Measurements from ENCODE around the gene KCNH1. TPM values are rescaled to one million over a fixed set of nuclear protein-coding genes. Genes with fewer than 3 reads are reported as not detected.

The KCNH1 gene
- total and polyA plus RNA-seq, 3 experiments from 2014 or later: not detected

DNA sequence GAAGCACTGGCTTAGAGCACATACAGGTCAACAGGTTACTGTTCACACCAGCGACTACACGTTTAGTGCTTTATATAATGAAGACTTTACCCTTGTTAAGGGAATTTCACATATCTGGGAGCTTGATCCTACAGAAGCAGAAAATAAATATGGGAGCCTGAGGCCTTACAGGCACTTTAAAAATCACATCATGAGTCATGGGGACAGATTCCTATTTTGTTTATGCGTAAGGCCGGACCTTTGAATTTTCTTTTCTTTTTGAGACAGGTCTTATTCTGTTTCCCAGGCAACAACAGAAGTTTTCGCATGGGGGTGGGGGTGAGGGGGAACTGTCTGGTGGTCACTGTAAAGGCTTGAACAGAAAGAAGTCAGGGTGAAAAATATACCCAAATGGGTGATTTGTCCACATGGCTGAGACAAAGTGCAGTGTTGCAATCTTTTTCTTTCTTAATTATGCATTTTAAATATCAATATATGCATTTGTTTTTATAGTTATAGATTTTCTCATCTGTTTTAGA lies 276.7 kb downstream of the KCNH1 start:
- peaks cover 3 to 4% of the 10 kb centered on the region in 2 donors for H3K27me3 Mint-ChIP-seq
- no peaks in the 10 kb centered on the region for H3K36me3 Mint-ChIP-seq
- H3K4me3 Mint-ChIP-seq: no peak overlapping the region
- ChIA-PET POLR2A (no interaction called here), CTCF (no interaction called here)
- Histone ChIP-seq H3K4me1 (ENCODE audit: insufficient read depth, low read length) (no peaks in the 10 kb centered on the region), H3K27ac (ENCODE audit: low read depth, low read length) (no peak overlapping the region), H3K4me3 (ENCODE audit: low read length) (no peak overlapping the region), H3K9me3 (ENCODE audit: low read length) (no peaks in the 10 kb centered on the region), H3K27me3 (ENCODE audit: insufficient read depth, low read length, poor library complexity, severe bottlenecking) (no peaks in the 10 kb centered on the region), H3K36me3 (ENCODE audit: insufficient read depth, low read length) (no peaks in the 10 kb centered on the region)
- no peaks in the 10 kb centered on the region for H3K4me1 Mint-ChIP-seq
- no peaks in the 10 kb centered on the region for H3K9me3 Mint-ChIP-seq
- no peak overlapping the region for H3K27ac Mint-ChIP-seq
- no peak for DNase-seq

- ChIA-PET POLR2A (no interaction called here), CTCF (no interaction called here)
- H3K36me3 Mint-ChIP-seq: no peaks in the 10 kb centered on the region
- H3K27me3 ChIP-seq (ENCODE audit: insufficient read depth, low read length, poor library complexity, severe bottlenecking): no peaks in the 10 kb centered on the region
- no peaks in the 10 kb centered on the region for H3K9me3 ChIP-seq (ENCODE audit: low read length)
- H3K4me1 ChIP-seq (ENCODE audit: insufficient read depth, low read length): no peaks in the 10 kb centered on the region
- peaks cover 3 to 4% of the 10 kb centered on the region in 2 donors for H3K27me3 Mint-ChIP-seq
- no peak overlapping the region for H3K4me3 ChIP-seq (ENCODE audit: low read length)
- no peak for DNase-seq
- no peaks in the 10 kb centered on the region for H3K4me1 Mint-ChIP-seq
- H3K27ac ChIP-seq (ENCODE audit: low read depth, low read length): no peak overlapping the region
- no peaks in the 10 kb centered on the region for H3K36me3 ChIP-seq (ENCODE audit: insufficient read depth, low read length)
- no peak overlapping the region for H3K4me3 Mint-ChIP-seq
- no peak overlapping the region for H3K27ac Mint-ChIP-seq
- H3K9me3 Mint-ChIP-seq: no peaks in the 10 kb centered on the region
Observed at GRCh38 chr1:210855440-210855839, 278.5 kb downstream of the KCNH1 start.

GRCh38 chr1:210853276-210853675 lies 280.7 kb downstream of the KCNH1 start:
- no peaks in the 10 kb centered on the region for H3K9me3 ChIP-seq (ENCODE audit: low read length)
- H3K27ac ChIP-seq (ENCODE audit: low read depth, low read length): no peak overlapping the region
- H3K27me3 Mint-ChIP-seq: peaks cover 3 to 4% of the 10 kb centered on the region in 2 donors
- peaks cover 0 to 3% (median 0%) of the 10 kb centered on the region in 5 donors for H3K9me3 Mint-ChIP-seq
- no peaks in the 10 kb centered on the region for H3K4me1 Mint-ChIP-seq
- H3K4me1 ChIP-seq (ENCODE audit: insufficient read depth, low read length): no peaks in the 10 kb centered on the region
- no peak for DNase-seq
- H3K36me3 ChIP-seq (ENCODE audit: insufficient read depth, low read length): no peaks in the 10 kb centered on the region
- no peaks in the 10 kb centered on the region for H3K27me3 ChIP-seq (ENCODE audit: insufficient read depth, low read length, poor library complexity, severe bottlenecking)
- CTCF ChIA-PET: no interaction called here
- H3K4me3 Mint-ChIP-seq: no peak overlapping the region
- no peak overlapping the region for H3K27ac Mint-ChIP-seq
- H3K36me3 Mint-ChIP-seq: no peaks in the 10 kb centered on the region
- no peak overlapping the region for H3K4me3 ChIP-seq (ENCODE audit: low read length)
- POLR2A ChIA-PET: no interaction called here

- H3K36me3 Mint-ChIP-seq: no peaks in the 10 kb centered on the region
- Histone ChIP-seq H3K4me1 (ENCODE audit: insufficient read depth, low read length) (no peaks in the 10 kb centered on the region), H3K4me3 (ENCODE audit: low read length) (no peak overlapping the region), H3K27ac (ENCODE audit: low read depth, low read length) (no peak overlapping the region), H3K27me3 (ENCODE audit: insufficient read depth, low read length, poor library complexity, severe bottlenecking) (no peaks in the 10 kb centered on the region), H3K9me3 (ENCODE audit: low read length) (no peaks in the 10 kb centered on the region), H3K36me3 (ENCODE audit: insufficient read depth, low read length) (no peaks in the 10 kb centered on the region)
- H3K27ac Mint-ChIP-seq: no peak overlapping the region
- no peaks in the 10 kb centered on the region for H3K27me3 Mint-ChIP-seq
- ChIA-PET CTCF (no interaction called here), POLR2A (no interaction called here)
- H3K4me1 Mint-ChIP-seq: no peaks in the 10 kb centered on the region
- DNase-seq: no peak
- peaks cover 0 to 3% (median 0%) of the 10 kb centered on the region in 5 donors for H3K9me3 Mint-ChIP-seq
- H3K4me3 Mint-ChIP-seq: no peak overlapping the region
Observed at GRCh38 chr1:210850556-210850955, 283.4 kb downstream of the KCNH1 start.

- Mint-ChIP-seq H3K27me3 (peaks cover 0 to 2% of the 10 kb centered on the region in 2 donors), H3K9me3 (peaks cover 0 to 5% (median 3%) of the 10 kb centered on the region in 5 donors), H3K27ac (no peak overlapping the region), H3K36me3 (no peaks in the 10 kb centered on the region), H3K4me3 (no peak overlapping the region), H3K4me1 (no peaks in the 10 kb centered on the region)
- DNase-seq: no peak
- H3K36me3 ChIP-seq (ENCODE audit: insufficient read depth, low read length): no peaks in the 10 kb centered on the region
- ChIA-PET POLR2A (no interaction called here), CTCF (no interaction called here)
- no peaks in the 10 kb centered on the region for H3K27me3 ChIP-seq (ENCODE audit: insufficient read depth, low read length, poor library complexity, severe bottlenecking)
- no peak overlapping the region for H3K4me3 ChIP-seq (ENCODE audit: low read length)
- H3K4me1 ChIP-seq (ENCODE audit: insufficient read depth, low read length): no peaks in the 10 kb centered on the region
- no peak overlapping the region for H3K27ac ChIP-seq (ENCODE audit: low read depth, low read length)
- H3K9me3 ChIP-seq (ENCODE audit: low read length): no peaks in the 10 kb centered on the region
Observed at GRCh38 chr1:210848474-210848873, 285.5 kb downstream of the KCNH1 start.

DNA sequence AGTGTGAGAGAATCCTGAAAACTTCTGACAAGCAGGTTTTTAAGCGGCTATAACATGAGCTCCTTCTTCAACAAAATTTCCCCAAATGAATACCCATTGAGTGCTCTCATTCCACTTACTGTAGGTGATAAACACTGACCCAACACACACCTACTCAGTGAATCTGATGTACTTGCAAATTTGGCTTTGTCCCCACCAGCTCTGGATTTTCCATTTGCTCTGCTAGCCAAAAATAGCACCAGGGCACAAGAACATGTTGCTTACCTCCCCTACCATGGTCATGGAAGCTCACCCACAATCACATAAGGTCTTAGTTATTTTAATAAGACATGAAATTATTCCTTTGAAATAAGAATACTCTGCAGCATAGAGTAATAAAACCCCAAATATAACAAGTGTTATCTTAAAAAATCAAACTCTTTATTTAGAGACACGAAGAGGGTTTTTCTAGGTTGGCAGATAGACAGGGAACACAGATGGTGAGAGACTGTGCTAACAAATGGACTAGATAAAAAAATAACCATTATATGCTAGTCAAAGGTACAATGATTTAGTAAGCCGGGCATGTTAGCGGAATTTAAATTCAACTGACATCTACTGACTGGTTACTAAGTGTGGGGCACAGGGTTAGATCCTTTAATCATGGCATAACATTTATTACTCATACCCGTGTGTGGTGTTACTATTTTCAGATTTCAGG lies 291.9 kb downstream of the KCNH1 start:
- H3K27ac ChIP-seq (ENCODE audit: low read depth, low read length): no peak overlapping the region
- CTCF ChIA-PET: no interaction called here
- Mint-ChIP-seq H3K4me3 (no peak overlapping the region), H3K36me3 (no peaks in the 10 kb centered on the region), H3K27me3 (peaks cover 4 to 21% of the 10 kb centered on the region in 2 donors), H3K9me3 (peaks cover 0 to 10% (median 3%) of the 10 kb centered on the region in 5 donors), H3K4me1 (no peaks in the 10 kb centered on the region), H3K27ac (no peak overlapping the region)
- POLR2A ChIA-PET: no interaction called here
- no peak overlapping the region for H3K4me3 ChIP-seq (ENCODE audit: low read length)
- H3K4me1 ChIP-seq (ENCODE audit: insufficient read depth, low read length): no peaks in the 10 kb centered on the region
- H3K27me3 ChIP-seq (ENCODE audit: insufficient read depth, low read length, poor library complexity, severe bottlenecking): no peaks in the 10 kb centered on the region
- no peaks in the 10 kb centered on the region for H3K9me3 ChIP-seq (ENCODE audit: low read length)
- DNase-seq: no peak
- H3K36me3 ChIP-seq (ENCODE audit: insufficient read depth, low read length): no peaks in the 10 kb centered on the region

DNA sequence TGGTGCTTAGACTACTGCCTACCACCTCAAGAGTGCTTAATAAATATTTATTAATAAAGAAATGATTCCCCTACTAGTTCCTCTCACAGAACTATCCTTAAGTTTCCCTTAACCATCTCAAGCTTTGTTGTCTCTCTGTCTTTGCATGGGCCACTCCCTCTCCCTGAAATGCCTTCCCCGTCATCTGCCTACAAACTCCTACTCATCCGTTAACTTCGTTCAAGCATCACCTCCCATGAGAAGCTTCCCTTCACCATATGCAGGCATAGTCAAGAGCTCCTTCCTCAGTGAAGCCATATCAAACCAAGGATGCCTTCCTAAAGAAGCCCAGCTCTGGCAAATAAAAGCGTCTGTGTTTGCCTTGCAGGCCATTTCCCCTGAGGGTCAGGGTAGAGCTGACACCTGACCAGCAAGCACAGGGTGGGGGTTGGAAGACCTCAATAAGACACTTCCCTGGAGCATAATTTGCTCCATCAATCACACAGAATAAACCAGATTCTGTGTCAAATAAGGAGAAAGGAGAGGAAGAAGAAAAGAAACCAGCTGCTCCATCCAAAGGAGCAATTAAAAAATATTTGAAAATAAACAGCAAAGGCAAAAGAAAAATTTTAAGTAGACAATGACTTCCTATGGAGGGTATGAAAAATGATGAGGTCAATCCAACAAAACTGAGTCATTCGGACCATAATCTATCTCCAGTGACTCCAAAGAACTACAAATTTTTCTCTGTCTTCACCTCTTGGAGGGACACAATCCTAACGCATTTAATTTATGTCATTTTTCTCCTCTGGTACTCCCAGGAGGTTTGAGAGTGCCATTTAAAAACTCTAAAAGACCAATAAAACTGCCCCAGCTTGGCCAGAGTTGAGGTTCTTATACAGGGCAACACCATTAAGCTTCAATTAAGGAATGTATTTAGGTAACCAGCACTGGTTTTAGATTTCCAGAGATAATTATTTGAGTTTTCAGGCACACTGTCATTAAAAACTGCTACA lies 303.6 kb downstream of the KCNH1 start:
- H3K27me3 Mint-ChIP-seq: peaks cover 5 to 20% of the 10 kb centered on the region in 2 donors
- Histone ChIP-seq H3K4me3 (ENCODE audit: low read length) (no peak overlapping the region), H3K4me1 (ENCODE audit: insufficient read depth, low read length) (no peaks in the 10 kb centered on the region), H3K27ac (ENCODE audit: low read depth, low read length) (no peak overlapping the region), H3K9me3 (ENCODE audit: low read length) (no peaks in the 10 kb centered on the region), H3K27me3 (ENCODE audit: insufficient read depth, low read length, poor library complexity, severe bottlenecking) (no peaks in the 10 kb centered on the region), H3K36me3 (ENCODE audit: insufficient read depth, low read length) (no peaks in the 10 kb centered on the region)
- no peak overlapping the region for H3K4me3 Mint-ChIP-seq
- H3K27ac Mint-ChIP-seq: no peak overlapping the region
- CTCF ChIA-PET: no interaction called here
- DNase-seq: no peak
- peaks cover 0 to 3% (median 0%) of the 10 kb centered on the region in 5 donors for H3K9me3 Mint-ChIP-seq
- no peaks in the 10 kb centered on the region for H3K4me1 Mint-ChIP-seq
- no peaks in the 10 kb centered on the region for H3K36me3 Mint-ChIP-seq
- POLR2A ChIA-PET: no interaction called here

DNA sequence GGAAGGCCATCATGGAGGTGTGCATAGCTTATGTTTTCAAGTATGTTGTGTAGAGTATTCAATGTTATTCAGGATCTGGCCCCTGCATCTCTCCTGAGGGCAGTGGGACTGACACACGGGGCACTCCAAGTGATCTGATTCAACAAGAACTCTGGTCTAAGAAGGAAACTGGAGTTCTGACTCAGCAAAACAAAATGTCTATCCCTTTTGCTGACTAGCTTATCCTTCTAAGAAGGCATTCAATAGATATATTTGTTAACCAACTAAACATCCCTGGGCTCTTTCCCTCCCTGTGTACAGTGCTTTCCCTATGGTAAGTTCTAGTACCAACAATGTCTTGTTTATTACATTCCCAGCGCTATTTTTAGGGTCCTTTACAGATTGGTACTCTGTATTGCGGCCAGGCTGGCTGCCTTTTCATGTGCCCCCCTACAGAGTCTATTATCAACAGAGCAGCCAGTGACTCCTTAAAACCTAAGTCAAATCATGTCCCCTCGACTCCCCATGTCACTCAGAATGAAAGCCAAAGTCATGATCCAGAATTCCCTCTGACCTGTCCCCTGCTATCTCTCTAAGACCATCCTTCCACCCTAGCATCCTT lies 304.9 kb downstream of the KCNH1 start:
- Histone ChIP-seq H3K4me1 (ENCODE audit: insufficient read depth, low read length) (no peaks in the 10 kb centered on the region), H3K4me3 (ENCODE audit: low read length) (no peak overlapping the region), H3K27me3 (ENCODE audit: insufficient read depth, low read length, poor library complexity, severe bottlenecking) (no peaks in the 10 kb centered on the region), H3K27ac (ENCODE audit: low read depth, low read length) (no peak overlapping the region), H3K9me3 (ENCODE audit: low read length) (no peaks in the 10 kb centered on the region), H3K36me3 (ENCODE audit: insufficient read depth, low read length) (no peaks in the 10 kb centered on the region)
- no peak for DNase-seq
- H3K4me1 Mint-ChIP-seq: no peaks in the 10 kb centered on the region
- H3K27me3 Mint-ChIP-seq: peaks cover 5 to 20% of the 10 kb centered on the region in 2 donors
- H3K36me3 Mint-ChIP-seq: no peaks in the 10 kb centered on the region
- H3K27ac Mint-ChIP-seq: no peak overlapping the region
- peaks cover 0 to 3% (median 0%) of the 10 kb centered on the region in 5 donors for H3K9me3 Mint-ChIP-seq
- ChIA-PET POLR2A (no interaction called here), CTCF (no interaction called here)
- H3K4me3 Mint-ChIP-seq: no peak overlapping the region

Data from CD8-positive, alpha-beta memory T cell (primary cell).